GM18505 (cell line): Measurements from ENCODE around the gene INSIG2.

Experiments
- ATAC-seq: cut with Tn5 transposase; IDR thresholded peaks from one replicate; pipeline ENCODE4 v1.9.1; 2021; ENCODE audit not compliant: unreplicated experiment
- POLR2A ChIP-seq: IDR thresholded peaks from 4 replicates; pipeline ENCODE4 v1.6.1; 2011; ENCODE audit warnings: borderline replicate concordance; ENCODE audit not compliant: insufficient read depth, insufficient read length; ENCODE audit errors: extremely low read depth

INSIG2 gene

DNA sequence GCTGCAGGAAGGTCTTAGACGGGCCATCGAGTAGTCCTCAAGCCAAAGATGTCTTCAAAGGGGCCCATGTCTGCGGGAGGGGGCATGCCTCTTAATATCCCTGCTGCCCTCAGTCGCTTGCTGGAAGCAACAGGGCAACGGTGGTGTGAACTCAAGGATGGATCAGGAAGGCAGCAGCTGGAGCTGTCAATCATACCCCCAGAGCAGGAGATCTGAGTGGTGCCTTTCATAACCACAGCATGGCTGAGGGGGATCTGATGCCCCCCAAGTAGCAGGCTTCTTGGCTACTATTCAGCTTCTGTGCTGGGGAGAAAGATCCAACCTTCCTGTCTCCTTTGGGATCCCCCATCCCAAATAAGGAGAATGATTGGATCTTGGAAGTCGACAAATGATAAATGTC lies 46.4 kb downstream of the INSIG2 start:
- no peak for TF ChIP-seq POLR2A
- no peak for ATAC-seq

DNA sequence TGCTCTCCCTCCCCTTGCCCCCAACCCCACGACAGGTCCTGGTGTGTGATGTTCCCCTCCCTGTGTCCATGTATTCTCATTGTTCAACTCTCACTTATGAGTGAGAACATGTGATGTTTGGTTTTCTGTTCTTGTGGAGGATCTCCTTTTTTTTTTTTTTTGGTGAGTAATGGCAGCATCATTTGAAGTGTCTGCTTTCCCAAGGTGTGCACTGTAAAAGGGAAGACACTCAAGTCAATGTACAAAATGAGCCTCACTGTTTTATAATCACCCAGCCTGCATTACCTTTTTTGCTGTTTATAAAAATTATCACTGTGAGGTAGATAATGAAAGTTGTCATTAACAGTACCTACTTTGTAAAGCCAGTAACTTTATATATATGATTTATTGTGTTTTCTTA lies 56.9 kb downstream of the INSIG2 start:
- no peak for TF ChIP-seq POLR2A
- ATAC-seq: no peak

DNA sequence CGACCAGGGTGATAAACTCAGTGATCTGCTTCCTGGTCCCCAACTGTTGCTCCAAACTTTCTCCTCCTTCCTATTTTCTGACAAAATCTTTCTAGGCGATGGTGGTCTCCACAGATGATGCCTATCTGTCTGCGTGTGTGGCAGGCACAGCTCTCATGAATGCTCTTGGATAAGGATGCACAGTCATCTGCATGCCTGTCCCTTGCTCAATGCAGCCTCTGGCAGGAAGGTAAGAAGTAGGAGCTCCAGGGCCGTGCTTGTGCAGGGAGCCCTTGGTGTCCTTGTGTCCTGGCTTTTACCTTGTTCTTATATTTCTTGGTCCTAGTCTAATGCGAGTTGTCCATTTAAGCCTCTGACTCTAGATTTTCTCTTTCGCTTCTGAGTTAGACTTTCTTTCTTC lies 57.5 kb downstream of the INSIG2 start:
- ATAC-seq: no peak
- no peak for TF ChIP-seq POLR2A

DNA sequence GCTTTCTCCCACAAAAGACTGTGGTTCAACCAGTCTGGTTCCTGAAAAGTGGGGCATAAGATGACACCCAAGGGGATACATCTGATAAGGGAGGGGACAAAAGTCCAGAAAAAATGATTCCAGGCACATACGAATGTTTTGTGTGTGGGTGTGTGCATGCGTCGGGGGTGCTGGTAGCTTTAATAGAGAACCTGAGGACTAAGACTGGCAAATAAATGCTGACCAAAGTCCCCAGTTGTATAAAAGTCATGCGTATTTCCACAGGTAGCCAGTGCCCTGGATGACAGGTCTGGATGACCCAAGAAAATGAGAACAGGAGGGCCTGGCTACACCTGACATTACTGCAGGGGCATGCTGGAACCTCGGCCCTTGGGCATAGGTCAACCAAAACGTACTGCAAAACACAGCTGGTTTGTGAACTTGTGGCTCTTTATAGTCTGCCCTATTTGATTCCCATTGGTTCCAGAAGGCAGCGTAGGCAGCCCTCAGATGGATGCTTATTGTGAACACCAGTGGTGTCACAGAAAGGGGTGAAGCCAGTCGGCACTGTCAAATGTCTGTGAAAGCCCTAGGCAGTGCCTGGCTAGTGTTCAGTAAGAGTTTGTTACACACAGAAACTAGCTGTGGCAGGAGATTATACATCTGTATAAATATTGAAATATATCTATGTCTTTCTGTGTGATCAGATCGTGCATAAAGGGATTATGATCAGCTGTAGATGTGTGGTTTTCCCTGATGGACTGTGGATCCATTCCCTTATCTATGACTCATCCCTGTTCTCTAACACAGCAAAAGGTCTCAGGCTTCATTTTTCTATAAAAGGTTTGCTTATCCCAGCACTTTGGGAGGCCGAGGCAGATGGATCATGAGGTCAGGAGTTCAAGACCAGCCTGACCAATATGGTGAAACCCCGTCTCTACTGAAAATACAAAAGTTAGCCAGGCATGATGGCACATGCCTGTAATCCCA lies 58.3 kb downstream of the INSIG2 start:
- no peak for TF ChIP-seq POLR2A

DNA sequence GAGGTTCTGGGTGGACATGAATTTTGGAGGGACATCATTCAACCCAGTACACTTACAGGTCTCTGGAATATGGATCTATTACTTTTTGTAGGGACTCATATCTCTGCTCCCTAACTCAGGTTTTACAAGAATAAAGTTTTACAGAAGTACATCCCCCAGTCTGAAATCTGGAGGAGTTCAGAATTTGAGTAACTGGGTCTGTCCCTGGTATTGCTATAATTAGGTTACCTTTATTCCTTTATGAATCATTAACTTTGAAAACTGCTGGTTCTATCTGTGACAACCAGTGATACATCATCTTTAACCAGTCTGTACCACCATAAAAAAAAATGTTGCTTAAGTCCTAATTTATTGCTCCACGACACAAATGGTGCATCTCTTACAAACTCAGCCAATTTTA lies 59.9 kb downstream of the INSIG2 start:
- TF ChIP-seq POLR2A: no peak
- ATAC-seq: no peak

More for the DNA sequence above, 58.3 kb downstream of the INSIG2 start:
- ATAC-seq: no peak

DNA sequence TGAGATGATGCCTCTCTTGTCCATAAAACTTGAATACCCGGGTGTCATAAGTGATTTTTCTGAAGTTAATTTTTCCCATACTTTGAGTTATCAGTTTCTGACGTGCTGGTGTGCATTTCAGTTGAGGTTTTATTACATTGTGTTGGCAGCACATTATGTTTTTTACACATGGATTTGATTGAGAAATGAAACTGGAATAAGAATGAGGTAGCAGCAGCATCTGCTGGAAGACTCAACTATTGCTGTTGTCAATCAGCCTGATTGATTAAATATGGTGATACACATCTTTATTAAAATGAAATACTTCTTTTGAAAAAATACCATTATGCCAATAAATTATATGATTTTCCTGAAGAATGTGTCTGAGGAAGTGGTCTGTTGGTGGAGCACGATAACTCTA lies 60.5 kb downstream of the INSIG2 start:
- TF ChIP-seq POLR2A: no peak
- ATAC-seq: no peak

DNA sequence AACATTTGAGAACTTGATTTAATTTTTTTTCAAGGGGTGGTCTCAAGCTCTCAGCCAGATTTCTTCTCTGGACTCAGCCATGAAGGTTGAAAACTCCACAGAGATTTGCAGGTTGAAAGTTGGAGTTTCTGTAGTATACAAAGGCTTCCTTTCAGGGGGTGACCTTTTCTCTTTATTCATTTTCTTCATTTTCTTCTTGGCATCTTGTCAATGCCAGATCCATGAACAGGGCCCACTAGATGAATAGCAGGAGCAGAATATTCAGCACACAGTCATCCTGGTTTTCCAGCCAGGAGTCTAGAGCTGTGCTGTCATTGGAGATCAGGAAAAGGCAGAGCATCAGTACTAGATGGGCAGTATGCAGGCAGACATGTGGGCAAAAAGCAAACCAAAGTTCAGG lies 62.0 kb downstream of the INSIG2 start:
- no peak for ATAC-seq
- TF ChIP-seq POLR2A: no peak

DNA sequence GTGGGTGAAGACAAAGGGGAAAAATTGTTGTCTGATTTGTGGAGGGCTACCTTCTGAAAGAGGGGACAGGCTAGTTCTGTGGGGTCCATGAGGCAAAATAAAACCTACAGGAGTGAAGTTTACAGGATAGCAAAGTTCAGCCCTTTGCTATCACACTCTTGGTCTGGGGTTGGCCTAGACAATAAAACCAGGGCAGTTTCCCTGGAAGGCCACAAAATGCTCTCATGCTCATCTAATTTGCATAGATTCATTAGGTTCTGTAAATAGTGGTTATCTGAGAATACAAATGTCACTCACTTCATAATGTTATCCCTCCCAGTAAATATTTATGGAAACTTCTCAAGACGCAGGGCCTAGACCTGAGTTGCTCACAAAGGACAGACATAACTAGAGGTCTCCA lies 63.6 kb downstream of the INSIG2 start:
- no peak for ATAC-seq
- TF ChIP-seq POLR2A: no peak

DNA sequence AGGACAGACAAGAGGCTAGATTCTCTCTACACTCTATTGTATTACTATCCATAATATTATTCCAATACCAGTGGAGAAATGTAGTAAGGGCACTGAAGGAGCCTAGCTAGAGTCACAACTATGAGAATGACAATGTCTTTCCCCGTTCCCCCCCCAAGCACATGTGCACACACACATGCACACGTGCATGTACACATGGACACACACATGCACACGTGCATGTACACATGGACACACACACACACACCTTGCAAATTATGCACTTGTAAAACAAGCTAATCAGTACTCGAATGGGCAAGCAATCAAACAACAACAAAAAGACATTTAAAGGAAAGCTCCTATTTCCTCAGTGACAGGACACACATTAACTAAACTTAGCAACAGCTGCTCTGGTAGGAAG lies 65.2 kb downstream of the INSIG2 start:
- no peak for TF ChIP-seq POLR2A
- no peak for ATAC-seq

DNA sequence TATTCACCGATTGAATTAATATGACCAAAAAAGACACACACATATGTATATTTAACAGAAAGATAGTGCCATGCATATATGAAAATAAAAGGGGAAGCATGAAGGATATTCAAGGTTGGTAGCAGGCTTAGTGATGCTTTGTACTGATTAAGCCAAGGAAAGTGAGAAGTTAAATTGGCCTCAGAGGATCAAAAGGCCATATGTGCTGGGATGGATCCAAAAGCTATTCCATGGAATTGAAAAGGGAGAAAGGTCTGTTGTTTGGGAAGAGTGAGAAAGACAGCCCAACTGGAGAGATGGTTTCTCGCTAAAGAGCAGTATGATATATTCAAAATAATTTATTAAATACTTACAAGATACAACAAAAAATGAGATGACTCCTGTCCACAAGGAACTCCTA lies 65.9 kb downstream of the INSIG2 start:
- TF ChIP-seq POLR2A: no peak
- ATAC-seq: no peak
